Effector CD4-positive, alpha-beta T cell (primary cell): ENCODE results near the gene ATXN1.
A peak's percentile ranks its signal among the peaks of the same experiment; 100 is the strongest.
"Not testable (repeated sequence)": the region's sequence is repeated elsewhere in the genome, so short reads cannot be mapped to it uniquely, and the experiment has no call there.

Experiments
- DNase-seq: peaks from one replicate; pipeline ENCODE4 v3.0.0-alpha.2; 2020

The ATXN1 gene

DNA sequence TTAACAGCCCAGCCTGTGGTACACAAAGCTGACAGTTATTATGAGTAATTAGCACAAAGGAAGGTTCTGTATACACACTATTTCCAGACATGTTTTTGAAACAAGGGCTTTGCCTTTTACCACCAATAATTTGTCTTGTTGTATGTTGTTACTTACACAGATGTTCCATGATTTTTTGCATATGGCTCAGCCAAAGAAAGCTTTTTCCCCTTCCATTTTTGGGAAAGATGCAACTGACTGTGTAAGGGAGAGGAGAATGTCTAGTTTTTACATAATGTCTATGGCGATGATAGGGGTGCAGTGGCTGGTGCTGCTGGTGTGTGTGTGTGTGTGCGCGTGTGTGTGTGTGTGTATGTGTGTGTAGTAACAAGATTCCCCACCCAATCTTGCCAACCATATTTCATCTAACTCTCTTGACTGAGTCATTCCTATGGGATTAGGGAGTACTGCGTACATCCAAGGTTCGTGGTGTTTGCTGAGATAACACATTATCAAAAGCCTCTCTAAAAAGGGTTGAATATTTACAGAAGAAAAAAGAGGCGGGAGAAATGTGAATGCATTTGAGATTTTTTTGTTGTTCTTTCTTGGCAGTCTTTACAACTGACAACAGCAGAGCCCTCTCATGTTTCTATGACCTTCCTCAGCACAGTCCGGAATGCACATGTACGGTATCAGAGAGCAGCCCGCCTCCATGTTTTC, 330.7 kb downstream of the ATXN1 start:
- DNase-seq: no peak

DNA sequence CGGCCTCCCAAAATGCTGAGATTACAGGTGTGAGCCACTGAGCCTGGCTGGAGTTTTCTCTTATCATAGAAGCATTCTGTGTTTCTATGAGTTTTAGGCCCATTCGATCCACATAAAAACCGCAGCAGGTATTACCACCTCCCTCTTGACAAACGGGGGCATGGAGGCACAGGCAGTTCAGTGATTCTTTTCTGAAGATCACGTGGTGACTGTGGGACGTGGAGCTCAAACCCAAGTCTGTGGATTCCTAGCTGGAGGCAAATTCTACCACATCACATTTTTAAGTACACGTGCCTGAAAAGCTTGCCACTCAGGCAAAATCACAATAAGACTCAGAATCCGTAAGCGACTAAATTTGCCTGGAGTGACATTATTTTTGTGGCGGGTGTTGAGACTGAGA, 331.6 kb downstream of the ATXN1 start:
- no peak for DNase-seq

- DNase-seq: no peak
Measured at GRCh38 chr6:16427124-16427523, 334.1 kb downstream of the ATXN1 start.

- no peak for DNase-seq
Measured at GRCh38 chr6:16425881-16426615, 335.2 kb downstream of the ATXN1 start.

GRCh38 chr6:16421462-16421960, 339.7 kb downstream of the ATXN1 start:
- DNase-seq: no peak

GRCh38 chr6:16420715-16421461, 340.4 kb downstream of the ATXN1 start:
- peak; percentile 56 for DNase-seq

DNA sequence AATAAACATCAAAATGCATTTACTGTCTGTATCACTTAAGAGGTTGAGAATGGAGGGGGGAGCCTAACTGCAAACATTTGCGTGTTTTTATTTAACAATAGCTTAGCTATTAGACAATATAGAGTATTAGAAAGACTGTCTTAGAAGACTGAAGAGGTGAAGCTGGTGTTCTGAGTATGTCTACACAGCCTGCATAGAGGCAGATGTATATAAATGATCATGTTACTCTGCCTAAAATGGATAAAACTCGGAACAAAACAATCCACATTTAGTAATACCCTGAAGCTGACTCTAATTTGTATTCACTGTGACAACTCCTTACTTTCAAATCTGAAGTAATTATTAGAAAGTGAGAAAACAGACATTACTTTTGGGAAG, 340.9 kb downstream of the ATXN1 start:
- DNase-seq: no peak

- no peak for DNase-seq
Measured at GRCh38 chr6:16419636-16420336, 341.5 kb downstream of the ATXN1 start.

- DNase-seq: no peak
Measured at GRCh38 chr6:16418151-16418550, 343.1 kb downstream of the ATXN1 start.

DNA sequence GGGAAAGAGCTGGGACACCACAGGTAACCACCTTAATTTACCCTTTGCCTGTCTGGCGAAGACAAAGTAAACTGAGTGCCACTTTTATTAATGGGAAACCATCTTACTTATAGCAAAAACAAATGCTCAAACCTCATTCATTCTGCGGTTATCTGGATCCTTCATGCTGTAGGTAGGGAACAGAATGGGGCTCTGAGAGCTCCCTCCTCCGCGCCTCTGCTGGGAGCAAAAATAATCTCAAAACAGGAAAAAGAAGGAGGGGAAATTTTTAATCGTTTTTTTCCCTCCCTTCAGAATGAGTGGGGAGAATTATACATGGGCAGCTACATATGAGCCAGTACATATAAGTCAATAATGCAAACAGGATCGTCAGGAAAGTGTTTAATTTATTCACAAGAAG, 345.6 kb downstream of the ATXN1 start:
- no peak for DNase-seq

DNA sequence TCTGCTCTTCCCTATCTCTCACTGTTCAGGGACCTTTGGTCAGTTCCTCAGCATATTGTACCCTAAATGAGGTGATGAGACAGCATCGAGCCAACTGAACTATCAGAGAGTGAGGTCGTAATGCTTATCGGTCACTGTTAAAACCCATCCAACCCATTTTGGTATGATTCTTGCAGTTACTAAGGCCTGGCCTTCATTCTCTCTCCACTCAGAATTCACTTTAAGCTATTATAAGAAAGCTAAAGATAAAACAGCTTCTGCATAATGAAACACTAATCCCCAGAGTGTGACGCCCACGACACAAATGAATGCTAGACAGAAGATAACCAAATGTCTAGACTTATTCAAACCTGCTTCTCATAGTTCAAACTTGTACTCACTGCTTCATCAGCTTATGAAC, 347.1 kb downstream of the ATXN1 start:
- peak; percentile 28 for DNase-seq

DNA sequence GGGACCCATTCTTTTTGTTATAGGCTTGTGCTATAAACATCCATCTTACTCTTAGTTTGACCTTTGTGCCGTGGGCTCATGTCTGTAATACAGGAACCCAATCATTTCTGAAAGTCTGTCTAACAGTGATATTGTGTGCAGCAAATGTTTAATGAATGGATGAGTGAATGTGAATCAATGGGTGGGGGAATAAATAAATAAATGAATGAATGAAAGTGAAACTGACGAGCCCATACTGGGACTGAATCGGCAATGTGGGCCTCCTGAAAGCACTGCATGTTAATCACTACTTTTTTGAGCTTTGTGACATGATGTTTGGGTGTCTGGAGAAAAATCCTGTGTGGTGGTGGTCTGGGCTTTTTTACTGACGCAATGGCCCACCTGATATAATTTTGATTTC, 347.9 kb downstream of the ATXN1 start:
- peak; percentile 45 for DNase-seq

DNA sequence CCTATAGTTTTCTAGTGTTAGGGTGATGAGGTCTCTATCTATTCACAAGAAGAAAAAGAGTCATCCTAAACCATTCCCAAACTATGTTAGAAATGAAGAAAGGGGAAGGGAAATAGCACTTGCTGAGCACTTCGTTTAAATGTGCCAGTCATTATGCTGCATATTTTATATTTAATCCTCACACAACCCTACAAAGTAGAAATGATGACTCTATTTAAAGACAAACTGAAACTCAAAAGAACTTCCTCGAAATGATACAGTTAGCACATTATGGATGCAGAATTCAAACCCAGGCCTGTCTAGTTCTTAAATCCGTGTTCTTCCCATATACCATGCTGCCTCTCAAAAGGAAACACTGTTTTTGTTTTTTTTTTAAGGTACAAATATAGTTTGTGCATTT, 348.3 kb downstream of the ATXN1 start:
- DNase-seq: no peak

DNA sequence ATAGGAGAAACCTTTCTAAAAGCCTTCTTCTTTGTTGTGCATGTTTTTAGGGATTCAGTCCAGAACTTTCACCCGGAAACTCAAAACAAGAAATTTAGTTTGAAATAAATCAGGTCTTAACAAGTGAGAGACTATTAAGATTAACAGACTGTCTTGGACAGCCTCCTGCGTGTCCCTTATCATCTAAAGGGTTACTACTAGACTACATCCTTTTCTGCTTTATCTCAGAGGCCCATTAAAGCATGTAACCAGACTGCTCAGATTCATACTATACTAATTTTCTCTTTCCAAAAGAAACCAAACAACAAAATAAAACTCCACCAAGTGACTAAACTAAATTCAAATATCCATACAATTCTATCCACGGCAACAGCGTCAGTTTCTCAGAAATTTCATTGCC, 349.1 kb downstream of the ATXN1 start:
- DNase-seq: no peak

GRCh38 chr6:16409531-16410441, 351.5 kb downstream of the ATXN1 start:
- peak; percentile 40 for DNase-seq

- DNase-seq: no peak
Measured at GRCh38 chr6:16408766-16409165, 352.5 kb downstream of the ATXN1 start.

DNA sequence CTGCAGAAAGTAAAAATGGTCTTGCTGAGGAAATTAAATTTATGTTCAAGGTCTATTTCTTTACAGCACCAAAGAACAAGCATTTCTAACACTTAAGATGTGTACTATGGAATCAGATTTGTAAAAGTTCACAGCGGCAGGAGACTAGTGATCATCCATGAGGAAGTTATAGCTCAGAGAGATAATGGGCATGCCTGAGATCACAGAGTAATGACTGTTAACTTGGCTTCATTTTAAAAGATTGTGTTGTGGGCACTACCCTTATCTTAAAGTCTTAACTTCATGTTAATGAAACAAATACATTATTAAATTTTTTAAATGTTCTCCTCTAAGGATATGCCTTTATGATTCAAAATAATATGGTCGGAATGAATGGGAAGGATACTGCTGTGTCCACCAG, 354.3 kb downstream of the ATXN1 start:
- no peak for DNase-seq

- not testable (repeated sequence) for DNase-seq
Measured at GRCh38 chr6:16406538-16406937, 354.7 kb downstream of the ATXN1 start.

GRCh38 chr6:16405375-16405774, 355.9 kb downstream of the ATXN1 start:
- DNase-seq: no peak

GRCh38 chr6:16404456-16404855, 356.8 kb downstream of the ATXN1 start:
- no peak for DNase-seq

DNA sequence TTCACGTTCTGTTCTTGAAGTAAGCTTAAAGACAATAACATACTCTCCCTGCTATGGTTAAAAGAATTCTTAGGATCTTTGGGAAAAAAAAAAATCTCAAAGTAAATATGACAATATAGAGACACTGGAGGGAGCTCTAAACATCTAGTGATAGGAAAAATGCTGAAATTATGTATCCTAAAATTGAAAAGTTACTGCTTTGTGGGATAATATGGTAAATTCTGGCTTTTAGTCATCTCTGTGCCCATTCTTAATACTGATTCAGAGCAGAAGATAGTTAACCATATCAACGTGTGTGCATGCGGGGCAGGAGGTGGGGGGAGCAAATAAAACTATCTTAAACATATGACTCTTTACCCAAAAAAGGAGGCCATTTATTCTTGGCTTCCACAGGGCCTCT, 357.4 kb downstream of the ATXN1 start:
- no peak for DNase-seq

DNA sequence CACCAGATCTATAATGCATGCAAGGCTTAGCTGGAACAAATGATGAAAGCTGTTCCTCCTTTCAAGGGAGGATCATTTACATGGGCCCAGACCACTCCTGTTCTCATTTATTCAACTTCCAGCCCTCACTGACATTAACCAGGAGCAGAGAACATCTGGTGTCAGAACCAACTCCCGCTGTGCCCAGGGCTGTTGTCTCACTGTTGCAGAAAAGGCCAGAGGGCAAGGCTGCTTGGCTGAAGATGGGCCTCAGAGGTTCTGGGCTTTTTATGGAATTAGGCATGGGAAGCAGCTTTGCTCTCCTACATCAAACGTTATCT, 358.7 kb downstream of the ATXN1 start:
- no peak for DNase-seq
